H1 (cell line): ENCODE measurements around the gene TRAPPC5. TPM values are rescaled to one million over a fixed set of nuclear protein-coding genes. Genes with fewer than 3 reads are reported as not detected.

Experiments
- CTCF ChIA-PET: fragments of 300-600 bp; sonication (Branson Sonifier 250); formaldehyde crosslinking; loops from one replicate; lab custom pipeline; 2021; ENCODE audit not compliant: partially characterized antibody; lab: Charles Lee
- POLR2A ChIA-PET: fragments of 300-600 bp; sonication (Branson Sonifier 250); formaldehyde crosslinking; loops from one replicate; lab custom pipeline; 2021; ENCODE audit warnings: inconsistent platforms; ENCODE audit not compliant: partially characterized antibody; lab: Charles Lee
- DNase-seq, 2 experiments: peaks; one replicate each; pipeline versions ENCODE4 v3.0.0 to v3.0.0-alpha.2; 2010 to 2022; ENCODE audit warnings: low spot score in 2 of 2, low read depth in 1 of 2, mixed read lengths in 1 of 2
- FAIRE-seq: peaks from 2 replicates; lab custom pipeline; 2011; peaks lifted over from hg19 to GRCh38; lab: Jason Lieb, UNC
- H2AFZ ChIP-seq: 2 replicates; pipeline ENCODE4 v1.8.1; 2012; ENCODE audit warnings: low read length, inconsistent platforms
- H2AK5ac ChIP-seq: 2 replicates; pipeline ENCODE4 v1.6.1; 2013; ENCODE audit warnings: low read depth, low read length
- H2BK120ac ChIP-seq: replicated peaks from 2 replicates; pipeline ENCODE3; 2013; ENCODE audit warnings: low read depth, low read length, inconsistent platforms
- H2BK12ac ChIP-seq: 2 replicates; pipeline ENCODE4 v1.6.1; 2013; ENCODE audit warnings: low read depth, low read length
- H2BK15ac ChIP-seq: 2 replicates; pipeline ENCODE4 v1.6.1; 2013; ENCODE audit warnings: low read length
- H2BK20ac ChIP-seq: 2 replicates; pipeline ENCODE4 v1.6.1; 2013; ENCODE audit warnings: low read length
- H2BK5ac ChIP-seq: 2 replicates; pipeline ENCODE4 v1.6.1; 2013; ENCODE audit warnings: low read depth, low read length
- H3K14ac ChIP-seq: 2 replicates; pipeline ENCODE4 v1.6.1; 2013; ENCODE audit warnings: inconsistent platforms; ENCODE audit not compliant: insufficient read length
- H3K18ac ChIP-seq: 2 replicates; pipeline ENCODE4 v1.6.1; 2013; ENCODE audit warnings: low read length; ENCODE audit errors: extremely low read depth
- H3K23ac ChIP-seq: 2 replicates; pipeline ENCODE4 v1.6.1; 2013; ENCODE audit warnings: inconsistent platforms; ENCODE audit not compliant: insufficient read length
- H3K23me2 ChIP-seq: 2 replicates; pipeline ENCODE4 v1.6.1; 2013; ENCODE audit warnings: low read depth, low read length
- H3K27ac ChIP-seq: 2 replicates; pipeline ENCODE4 v1.6.1; 2011; ENCODE audit warnings: low read depth, low read length, inconsistent platforms
- H3K27me3 ChIP-seq, 4 experiments: replicated peaks in 1 of 4; 1 replicate in 1 of 4; 2 replicates in 3 of 4; pipeline versions ENCODE4 v1.6.1 to v1.8.1; 2011 to 2013; ENCODE audit warnings: low read length in 3 of 4, mild to moderate bottlenecking in 3 of 4, inconsistent platforms in 2 of 4, mixed read lengths in 2 of 4, moderate library complexity in 1 of 4; ENCODE audit not compliant: control insufficient read depth in 3 of 4, insufficient read depth in 3 of 4; ENCODE audit errors: extremely low read depth in 1 of 4
- H3K36me3 ChIP-seq, 4 experiments: 2 replicates each; pipeline versions ENCODE4 v1.6.1 to v1.8.1; 2011 to 2013; ENCODE audit warnings: mild to moderate bottlenecking in 4 of 4, low read length in 3 of 4, moderate library complexity in 2 of 4, control low read depth in 1 of 4, inconsistent platforms in 1 of 4; ENCODE audit not compliant: insufficient read depth in 4 of 4, control insufficient read depth in 2 of 4
- H3K4ac ChIP-seq: replicated peaks from 2 replicates; pipeline ENCODE3; 2013; ENCODE audit warnings: low read length, low read depth, mixed read lengths, inconsistent platforms; ENCODE audit not compliant: insufficient read length
- H3K4me1 ChIP-seq, 4 experiments: replicated peaks in 1 of 4; 1 replicate in 1 of 4; 2 replicates in 3 of 4; pipeline versions ENCODE4 v1.6.1 to v1.8.1; 2011 to 2013; ENCODE audit warnings: low read length in 3 of 4, inconsistent platforms in 2 of 4, mixed read lengths in 1 of 4; ENCODE audit not compliant: insufficient read depth in 4 of 4, control insufficient read depth in 3 of 4
- H3K4me2 ChIP-seq, 2 experiments: 2 replicates each; pipeline versions ENCODE4 v1.6.1 to v1.8.1; 2011 to 2013; ENCODE audit warnings: low read depth in 2 of 2, low read length in 2 of 2, control low read depth in 1 of 2, inconsistent platforms in 1 of 2, mild to moderate bottlenecking in 1 of 2; ENCODE audit not compliant: insufficient read depth in 1 of 2
- H3K4me3 ChIP-seq, 4 experiments: fragments of 200-600, 300-600 bp in 1 of 4; sonication (generic), shearing (Covaris generic), sonication (Bioruptor Twin) in 1 of 4; 2 replicates each; pipeline versions ENCODE4 v1.5.1 to v1.8.1; 2011 to 2016; ENCODE audit warnings: low read length in 4 of 4, low read depth in 3 of 4, control low read depth in 2 of 4, inconsistent platforms in 2 of 4, mild to moderate bottlenecking in 2 of 4, mixed read lengths in 1 of 4, moderate library complexity in 1 of 4; ENCODE audit not compliant: insufficient read depth in 2 of 4; ENCODE audit errors: extremely low read depth in 1 of 4
- H3K56ac ChIP-seq: replicated peaks from 2 replicates; pipeline ENCODE3; 2013; ENCODE audit warnings: low read depth, mild to moderate bottlenecking, mixed read lengths, low read length, inconsistent platforms; ENCODE audit not compliant: insufficient read length
- H3K79me1 ChIP-seq: 2 replicates; pipeline ENCODE4 v1.6.1; 2013; ENCODE audit warnings: low read depth, low read length, control low read depth
- H3K79me2 ChIP-seq, 2 experiments: 2 replicates each; pipeline versions ENCODE4 v1.6.1 to v1.8.1; 2012 to 2013; ENCODE audit warnings: low read length in 2 of 2, mild to moderate bottlenecking in 2 of 2, inconsistent platforms in 1 of 2; ENCODE audit not compliant: insufficient read depth in 2 of 2, control insufficient read depth in 1 of 2
- H3K9ac ChIP-seq, 4 experiments: replicated peaks in 1 of 4; 1 replicate in 1 of 4; 2 replicates in 3 of 4; pipeline versions ENCODE4 v1.6.1 to v1.8.1; 2011 to 2013; ENCODE audit warnings: low read depth in 3 of 4, low read length in 3 of 4, control low read depth in 2 of 4, mild to moderate bottlenecking in 2 of 4, moderate library complexity in 2 of 4, inconsistent platforms in 1 of 4; ENCODE audit errors: extremely low read depth in 1 of 4
- H3K9me3 ChIP-seq, 2 experiments: 2 replicates each; pipeline versions ENCODE4 v1.6.1 to v1.8.1; 2012 to 2013; ENCODE audit warnings: mild to moderate bottlenecking in 2 of 2, moderate library complexity in 2 of 2, control low read depth in 1 of 2, inconsistent platforms in 1 of 2, low read depth in 1 of 2, low read length in 1 of 2, mixed read lengths in 1 of 2; ENCODE audit not compliant: insufficient read depth in 2 of 2
- H4K20me1 ChIP-seq, 2 experiments: replicated peaks in 1 of 2; 2 replicates each; pipeline versions ENCODE3 to v1.8.1; 2011 to 2013; ENCODE audit warnings: inconsistent platforms in 2 of 2, low read length in 2 of 2, mild to moderate bottlenecking in 1 of 2; ENCODE audit not compliant: insufficient read depth in 2 of 2, control insufficient read depth in 1 of 2
- H4K5ac ChIP-seq: 2 replicates; pipeline ENCODE4 v1.6.1; 2013; ENCODE audit warnings: low read length, low read depth, mixed read lengths, inconsistent platforms; ENCODE audit not compliant: insufficient read length
- H4K8ac ChIP-seq: 2 replicates; pipeline ENCODE4 v1.8.0; 2013; ENCODE audit warnings: mild to moderate bottlenecking, moderate library complexity, low read length, inconsistent platforms; ENCODE audit not compliant: insufficient read depth; ENCODE audit errors: extremely low read depth
- H4K91ac ChIP-seq: replicated peaks from 2 replicates; pipeline ENCODE3; 2013; ENCODE audit warnings: low read length, mixed read lengths, inconsistent platforms; ENCODE audit not compliant: insufficient read length
- CHD2 ChIP-seq: IDR thresholded peaks from 2 replicates; pipeline ENCODE4 v1.6.1; 2012; ENCODE audit warnings: low read length, improper control_type of control experiment
- EGR1 ChIP-seq: IDR thresholded peaks from 2 replicates; pipeline ENCODE4 v1.6.1; 2011; ENCODE audit warnings: low read depth, low read length, borderline replicate concordance
- JUN ChIP-seq: IDR thresholded peaks from 2 replicates; pipeline ENCODE4 v1.6.1; 2011; ENCODE audit warnings: low read depth, mild to moderate bottlenecking, improper control_type of control experiment, low read length
- PHF8 ChIP-seq: fragments of 200-600 bp; sonication (generic); conservative IDR thresholded peaks from 2 replicates; pipeline ENCODE4 v1.7.1; 2012; ENCODE audit warnings: low read depth, mild to moderate bottlenecking, inconsistent platforms, low read length, moderate library complexity
- POLR2AphosphoS5 ChIP-seq: IDR thresholded peaks from 2 replicates; pipeline ENCODE4 v1.6.1; 2011; ENCODE audit warnings: low read depth, low read length
- RFX5 ChIP-seq: IDR thresholded peaks from 2 replicates; pipeline ENCODE4 v1.6.1; 2011; ENCODE audit warnings: low read depth, low read length, improper control_type of control experiment, borderline replicate concordance
- RNF2 ChIP-seq: fragments of 200-900, 300-1000 bp; sonication (generic); IDR thresholded peaks from 2 replicates; pipeline ENCODE4 v1.7.1; 2016; ENCODE audit warnings: borderline replicate concordance, low read depth, mild to moderate bottlenecking, antibody characterized with exemption, low read length; ENCODE audit not compliant: poor library complexity, severe bottlenecking; ENCODE audit errors: missing control alignments
- SRF ChIP-seq: IDR thresholded peaks from 2 replicates; pipeline ENCODE4 v1.6.1; 2011; ENCODE audit warnings: mild to moderate bottlenecking, low read depth, low read length, moderate library complexity
- TAF7 ChIP-seq: optimal IDR thresholded peaks from 2 replicates; pipeline ENCODE3; 2011; ENCODE audit warnings: low read depth, mild to moderate bottlenecking, inconsistent platforms, low read length, moderate library complexity, borderline replicate concordance
- TCF12 ChIP-seq: IDR thresholded peaks from 2 replicates; pipeline ENCODE4 v1.6.1; 2011; ENCODE audit warnings: low read depth, mild to moderate bottlenecking, low read length
- YY1 ChIP-seq: IDR thresholded peaks from 2 replicates; pipeline ENCODE4 v1.6.1; 2011; ENCODE audit warnings: low read depth, mild to moderate bottlenecking, low read length
- WGBS, 2 experiments: shearing (Covaris generic) in 1 of 2; methylation state at CpG; one replicate each; pipeline versions ENCODE4 v1.1.6 to v1.1.7; 2013 to 2015; ENCODE audit warnings: low lambda C conversion rate in 2 of 2, mixed read lengths in 2 of 2, inconsistent platforms in 1 of 2, low coverage in 1 of 2, missing lambda C conversion rate in 1 of 2; ENCODE audit not compliant: insufficient replicate concordance in 2 of 2, insufficient coverage in 1 of 2, insufficient read length in 1 of 2; ENCODE audit errors: extremely low coverage in 1 of 2, missing lambda C conversion rate in 1 of 2; 5-methylcytosine and 5-hydroxymethylcytosine counted together
- polyA plus RNA-seq, 7 experiments: library from polyadenylated mRNA; depleted of rRNA in 3 of 7; stranded (reverse) in 5 of 7; unstranded in 2 of 7; fragments of >200 nt in 5 of 7; fragments of 200-250 nt in 2 of 7; gene quantifications; 1 replicate in 5 of 7; 2 replicates in 1 of 7; 4 replicates in 1 of 7; pipeline versions ENCODE4 v1.2.1 to v1.2.3, GENCODE V29; 2011 to 2013; ENCODE audit warnings: missing spikeins in 2 of 7, mixed read lengths in 2 of 7
- total RNA-seq: library from RNA; stranded (reverse); fragmentation: NEBNext Ultra II Directional; extraction: Animal tissue kit (Norgen Biotek cat#: 25700); gene quantifications from 2 replicates; pipeline ENCODE4 v1.2.1, GENCODE V29; 2021

The TRAPPC5 gene
- total and polyA plus RNA-seq, 2 of the 8 experiments (the other 6 are each of a cell fraction or from before 2014, with no cell fraction given) = 109 to 120 TPM

DNA sequence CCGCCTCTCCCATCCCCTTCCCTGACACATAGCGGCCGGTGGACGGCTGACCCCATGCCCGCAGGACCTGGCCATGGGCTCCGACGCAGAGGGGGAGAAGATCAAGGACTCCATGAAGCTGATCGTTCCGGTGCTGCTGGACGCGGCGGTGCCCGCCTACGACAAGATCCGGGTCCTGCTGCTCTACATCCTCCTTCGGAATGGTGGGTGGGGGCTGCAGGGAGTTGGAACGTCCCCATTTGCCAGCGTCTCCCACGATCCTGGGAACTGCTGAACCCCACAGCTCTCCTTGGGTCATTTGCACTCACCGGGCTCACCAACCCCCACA lies 36.1 kb upstream of the TRAPPC5 start:
- Histone ChIP-seq H3K18ac (no peak overlapping the region), H3K79me2 (peaks cover 0 to 3% of the 10 kb centered on the region in 2 experiments; a peak in 1 of 4 replicates), H3K27me3 (no peaks in the 10 kb centered on the region; a peak in 1 of 7 replicates), H4K5ac (no peak overlapping the region), H3K4me3 (no peak overlapping the region), H3K27ac (no peak overlapping the region), H3K36me3 (peaks cover 0 to 6% (median 2%) of the 10 kb centered on the region in 4 experiments; a peak in 2 of 8 replicates), H3K56ac (no peak overlapping the region), H2AK5ac (no peak overlapping the region), H2AFZ (no peak overlapping the region), H2BK5ac (no peak overlapping the region), H2BK12ac (no peak overlapping the region), H3K23me2 (peaks cover 5% of the 10 kb centered on the region; the same call in 1 of the 2 replicates), H3K9me3 (no peaks in the 10 kb centered on the region; a peak in 1 of 4 replicates), H3K4me1 (peaks cover 0 to 5% (median 0%) of the 10 kb centered on the region in 4 experiments; a peak in 2 of 7 replicates), H4K20me1 (peaks cover 0 to 16% of the 10 kb centered on the region in 2 experiments), H3K23ac (no peak overlapping the region), H3K4me2 (no peak overlapping the region), H4K8ac (no peak overlapping the region; the same call in 1 of the 2 replicates), H3K79me1 (no peaks in the 10 kb centered on the region; the same call in 1 of the 2 replicates), H3K9ac (no peak overlapping the region), H2BK120ac (no peak overlapping the region), H3K4ac (no peak overlapping the region), H2BK20ac (peak overlapping the region; percentile 72; the same call in 1 of the 2 replicates), H2BK15ac (no peak overlapping the region), H3K14ac (no peak overlapping the region), H4K91ac (no peak overlapping the region)
- 92% methylated on average over 16 of the region's 20 CpGs; no CpG with 5 or more reads in 1 of the 2 experiments for WGBS, 2 experiments
- TF ChIP-seq EGR1 (no peak), YY1 (no peak), RFX5 (no peak), TAF7 (no peak), RNF2 (no peak), PHF8 (no peak), JUN (no peak), POLR2AphosphoS5 (no peak), SRF (no peak), CHD2 (no peak), TCF12 (no peak)
- no peak for DNase-seq
- ChIA-PET POLR2A (interaction anchor here (1.0 to 1.8 kb wide), 2 partner anchors 24 to 175 kb away, joined by 3 to 8 read pairs; no protein-coding TSS in a partner anchor), CTCF (interaction anchor here (1.0 to 1.8 kb wide), 5 partner anchors 11 to 156 kb away, joined by 4 to 7 read pairs (median 4); no protein-coding TSS in a partner anchor)
- no peak for FAIRE-seq
